Measurements from ENCODE around the gene SERINC1.

DNA sequence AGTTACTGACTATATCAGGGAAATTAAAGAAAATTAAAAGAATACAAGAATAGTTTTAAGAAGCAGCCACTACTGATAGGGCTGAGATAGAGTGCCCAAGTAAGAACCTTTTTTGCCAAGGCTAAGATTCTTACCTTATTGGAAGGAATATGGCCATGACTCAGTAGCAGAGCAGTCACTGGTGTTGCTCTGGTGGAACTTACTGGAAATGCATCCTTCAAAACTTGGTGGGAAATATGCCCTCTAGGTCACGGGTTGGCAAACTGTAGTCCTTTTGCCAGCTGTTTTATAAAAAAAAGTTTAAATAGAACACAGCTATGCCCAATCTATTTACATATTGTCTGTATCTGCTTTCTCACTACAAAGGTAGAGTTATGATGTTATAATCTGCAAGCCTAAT is 66.2 kb downstream of the SERINC1 start:
- no peak for TF ChIP-seq EZH2phosphoT487 (IDR thresholded peaks at IDR 0.05)
- no peak for TF ChIP-seq EZH2 (IDR thresholded peaks at IDR 0.05)
- TF ChIP-seq, protein P1, sequence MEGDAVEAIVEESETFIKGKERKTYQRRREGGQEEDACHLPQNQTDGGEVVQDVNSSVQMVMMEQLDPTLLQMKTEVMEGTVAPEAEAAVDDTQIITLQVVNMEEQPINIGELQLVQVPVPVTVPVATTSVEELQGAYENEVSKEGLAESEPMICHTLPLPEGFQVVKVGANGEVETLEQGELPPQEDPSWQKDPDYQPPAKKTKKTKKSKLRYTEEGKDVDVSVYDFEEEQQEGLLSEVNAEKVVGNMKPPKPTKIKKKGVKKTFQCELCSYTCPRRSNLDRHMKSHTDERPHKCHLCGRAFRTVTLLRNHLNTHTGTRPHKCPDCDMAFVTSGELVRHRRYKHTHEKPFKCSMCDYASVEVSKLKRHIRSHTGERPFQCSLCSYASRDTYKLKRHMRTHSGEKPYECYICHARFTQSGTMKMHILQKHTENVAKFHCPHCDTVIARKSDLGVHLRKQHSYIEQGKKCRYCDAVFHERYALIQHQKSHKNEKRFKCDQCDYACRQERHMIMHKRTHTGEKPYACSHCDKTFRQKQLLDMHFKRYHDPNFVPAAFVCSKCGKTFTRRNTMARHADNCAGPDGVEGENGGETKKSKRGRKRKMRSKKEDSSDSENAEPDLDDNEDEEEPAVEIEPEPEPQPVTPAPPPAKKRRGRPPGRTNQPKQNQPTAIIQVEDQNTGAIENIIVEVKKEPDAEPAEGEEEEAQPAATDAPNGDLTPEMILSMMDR (IDR thresholded peaks at IDR 0.05) = no peak

All from neural progenitor cell (in vitro differentiated cells).